H9 (cell line): ENCODE results near the gene METTL22. TPM values are rescaled to one million over a fixed set of nuclear protein-coding genes. Genes with fewer than 3 reads are reported as not detected.

Source experiments
- DNase-seq: peaks from one replicate; pipeline ENCODE4 v3.0.0-alpha.2; 2017
- H2AFZ ChIP-seq: one replicate; pipeline ENCODE4 v1.6.1; 2013; ENCODE audit warnings: mild to moderate bottlenecking, low read length, control low read depth, moderate library complexity
- H2AK5ac ChIP-seq: 2 replicates; pipeline ENCODE4 v1.6.1; 2013; ENCODE audit warnings: low read length, control low read depth, mixed read lengths; ENCODE audit not compliant: insufficient read length
- H2BK120ac ChIP-seq: one replicate; pipeline ENCODE4 v1.6.1; 2013; ENCODE audit warnings: low read depth, mild to moderate bottlenecking, low read length, control low read depth, inconsistent platforms; ENCODE audit not compliant: poor library complexity, severe bottlenecking
- H2BK12ac ChIP-seq: 2 replicates; pipeline ENCODE4 v1.6.1; 2013; ENCODE audit warnings: low read length, control low read depth, mixed read lengths, low read depth; ENCODE audit not compliant: insufficient read length
- H2BK15ac ChIP-seq: 2 replicates; pipeline ENCODE4 v1.6.1; 2013; ENCODE audit warnings: low read depth, low read length, control low read depth
- H2BK20ac ChIP-seq: one replicate; pipeline ENCODE4 v1.6.1; 2013; ENCODE audit warnings: low read depth, mild to moderate bottlenecking, low read length, control low read depth, inconsistent platforms; ENCODE audit not compliant: poor library complexity, severe bottlenecking
- H2BK5ac ChIP-seq: 2 replicates; pipeline ENCODE4 v1.6.1; 2013; ENCODE audit warnings: low read length, control low read depth, mixed read lengths; ENCODE audit not compliant: insufficient read length
- H3K14ac ChIP-seq: 2 replicates; pipeline ENCODE4 v1.6.1; 2013; ENCODE audit warnings: low read length, control low read depth; ENCODE audit not compliant: insufficient read depth
- H3K18ac ChIP-seq: 2 replicates; pipeline ENCODE4 v1.6.1; 2013; ENCODE audit warnings: low read depth, mild to moderate bottlenecking, mixed read lengths, low read length, control low read depth; ENCODE audit not compliant: insufficient read length
- H3K23ac ChIP-seq: 2 replicates; pipeline ENCODE4 v1.6.1; 2013; ENCODE audit warnings: low read length, control low read depth, mixed read lengths, low read depth; ENCODE audit not compliant: insufficient read length
- H3K23me2 ChIP-seq: 2 replicates; pipeline ENCODE4 v1.6.1; 2013; ENCODE audit warnings: low read depth, mild to moderate bottlenecking, mixed read lengths, low read length, control low read depth; ENCODE audit not compliant: insufficient read length, poor library complexity, severe bottlenecking
- H3K27ac ChIP-seq: 2 replicates; pipeline ENCODE4 v1.5.1; 2013; ENCODE audit warnings: low read length, control low read depth, mixed read lengths, low read depth; ENCODE audit not compliant: insufficient read length
- H3K27me3 ChIP-seq: 2 replicates; pipeline ENCODE4 v1.6.1; 2013; ENCODE audit warnings: low read length, control low read depth, inconsistent platforms; ENCODE audit not compliant: insufficient read depth
- H3K4ac ChIP-seq: 2 replicates; pipeline ENCODE4 v1.6.1; 2013; ENCODE audit warnings: low read depth, mild to moderate bottlenecking, control low read depth, inconsistent platforms, low read length, moderate library complexity
- H3K4me1 ChIP-seq: 2 replicates; pipeline ENCODE4 v1.6.1; 2013; ENCODE audit warnings: low read length, control low read depth, inconsistent platforms; ENCODE audit not compliant: insufficient read depth
- H3K4me2 ChIP-seq: 2 replicates; pipeline ENCODE4 v1.6.1; 2013; ENCODE audit warnings: low read length, control low read depth, mixed read lengths; ENCODE audit not compliant: insufficient read length, insufficient read depth
- H3K56ac ChIP-seq: 2 replicates; pipeline ENCODE4 v1.6.1; 2013; ENCODE audit warnings: low read depth, mild to moderate bottlenecking, mixed read lengths, low read length, control low read depth; ENCODE audit not compliant: insufficient read length
- H3K79me1 ChIP-seq: 2 replicates; pipeline ENCODE4 v1.6.1; 2013; ENCODE audit warnings: low read depth, mild to moderate bottlenecking, moderate library complexity, low read length, control low read depth, inconsistent platforms; ENCODE audit not compliant: insufficient read depth, poor library complexity, severe bottlenecking
- H3K79me2 ChIP-seq: 2 replicates; pipeline ENCODE4 v1.6.1; 2013; ENCODE audit warnings: low read length, control low read depth, inconsistent platforms; ENCODE audit not compliant: insufficient read depth
- H3K9ac ChIP-seq: 2 replicates; pipeline ENCODE4 v1.6.1; 2013; ENCODE audit warnings: low read length, control low read depth, mixed read lengths; ENCODE audit not compliant: insufficient read length; ENCODE audit errors: extremely low read depth
- H3K9me3 ChIP-seq: one replicate; pipeline ENCODE4 v1.6.1; 2013; ENCODE audit warnings: low read depth, low read length, inconsistent platforms; ENCODE audit not compliant: control insufficient read depth
- H3T11ph ChIP-seq: one replicate; pipeline ENCODE4 v1.6.1; 2013; ENCODE audit warnings: mild to moderate bottlenecking, low read length, control low read depth, inconsistent platforms
- H4K20me1 ChIP-seq: one replicate; pipeline ENCODE4 v1.6.1; 2013; ENCODE audit not compliant: control insufficient read depth, insufficient read length, insufficient read depth
- H4K5ac ChIP-seq: 2 replicates; pipeline ENCODE4 v1.6.1; 2013; ENCODE audit warnings: low read depth, mild to moderate bottlenecking, mixed read lengths, low read length, control low read depth; ENCODE audit not compliant: insufficient read length
- H4K8ac ChIP-seq: replicated peaks from 2 replicates; pipeline ENCODE4 v1.6.1; 2013; ENCODE audit warnings: low read length, control low read depth, mixed read lengths, low read depth; ENCODE audit not compliant: insufficient read length
- H4K91ac ChIP-seq: 2 replicates; pipeline ENCODE4 v1.6.1; 2013; ENCODE audit warnings: low read depth, mild to moderate bottlenecking, moderate library complexity, mixed read lengths, low read length, control low read depth; ENCODE audit not compliant: insufficient read length
- H3K27ac Mint-ChIP-seq, 3 experiments: 2 replicates in 2 of 3; 3 replicates in 1 of 3; pipeline ENCODE4 v1.8.0; 2020 to 2021; ENCODE audit warnings: mixed read lengths in 3 of 3, mild to moderate bottlenecking in 1 of 3, moderate library complexity in 1 of 3
- H3K27me3 Mint-ChIP-seq: 2 replicates; pipeline ENCODE4 v1.8.0; 2021; ENCODE audit warnings: low read depth, mild to moderate bottlenecking, moderate library complexity, mixed read lengths
- H3K36me3 Mint-ChIP-seq, 3 experiments: 2 replicates in 2 of 3; 3 replicates in 1 of 3; pipeline ENCODE4 v1.8.0; 2020 to 2021; ENCODE audit warnings: low read depth in 3 of 3, mixed read lengths in 3 of 3; ENCODE audit not compliant: insufficient read depth in 1 of 3
- H3K4me1 Mint-ChIP-seq, 2 experiments: 2 replicates each; pipeline ENCODE4 v1.8.0; 2020; ENCODE audit warnings: mixed read lengths in 2 of 2
- H3K4me3 Mint-ChIP-seq, 2 experiments: 2 replicates in 1 of 2; 3 replicates in 1 of 2; pipeline ENCODE4 v1.8.0; 2020 to 2021; ENCODE audit warnings: mild to moderate bottlenecking in 2 of 2, mixed read lengths in 2 of 2, moderate library complexity in 1 of 2
- H3K9me3 Mint-ChIP-seq, 2 experiments: 2 replicates in 1 of 2; 3 replicates in 1 of 2; pipeline ENCODE4 v1.8.0; 2020; ENCODE audit warnings: mild to moderate bottlenecking in 2 of 2, mixed read lengths in 2 of 2, moderate library complexity in 1 of 2
- WGBS: extraction: QIAGEN DNeasy Blood & Tissue Kit; methylation state at CpG from one replicate; pipeline ENCODE4 v1.1.7; 2013; ENCODE audit warnings: missing lambda C conversion rate, low lambda C conversion rate, mixed read lengths; ENCODE audit not compliant: insufficient read length; ENCODE audit errors: extremely low coverage; 5-methylcytosine and 5-hydroxymethylcytosine counted together
- total RNA-seq: library from RNA; stranded (reverse); gene quantifications from 2 replicates; pipeline ENCODE4 v1.2.1, GENCODE V29; 2021
- TF ChIP-seq, protein P1 (sequence below): fragments of 200-600 bp; sonication (generic); conservative IDR thresholded peaks from 3 replicates; pipeline ENCODE4 v1.8.0; 2021; ENCODE audit warnings: antibody characterized with exemption, mild to moderate bottlenecking

Gene METTL22
- total RNA-seq, 1 experiment from 2014 or later = 51.9 TPM

DNA sequence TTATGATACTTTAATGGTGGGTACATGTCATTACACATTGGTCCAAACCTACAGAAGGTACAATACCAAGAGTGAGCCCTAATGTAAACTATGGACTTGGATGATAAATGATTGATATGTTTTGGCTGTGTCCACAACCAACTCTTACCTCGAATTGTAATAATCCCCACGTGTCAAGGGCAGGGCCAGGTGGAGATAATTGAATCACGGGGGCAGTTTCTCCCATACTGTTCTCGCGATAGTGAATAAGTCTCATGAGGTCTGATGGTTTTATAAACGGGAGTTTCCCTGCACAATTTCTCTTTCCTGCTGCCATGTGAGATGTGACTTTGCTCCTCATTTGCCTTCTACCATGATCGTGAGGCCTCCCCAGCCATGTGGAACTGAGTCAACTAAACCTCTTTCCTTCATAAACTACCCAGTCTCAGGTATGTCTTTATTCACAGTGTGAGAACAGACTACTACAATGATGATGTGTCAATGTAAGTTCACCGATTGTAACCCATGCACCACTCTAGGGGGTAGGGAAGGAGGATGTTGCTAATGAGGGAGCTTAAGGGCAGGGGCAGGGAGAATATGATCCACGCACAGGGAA, 7.0 kb upstream of the METTL22 start:
- Histone ChIP-seq H4K8ac (no peak overlapping the region), H2BK15ac (no peak overlapping the region), H3K4me1 (no peaks in the 10 kb centered on the region), H4K5ac (no peak overlapping the region), H3K79me2 (no peaks in the 10 kb centered on the region), H4K91ac (no peak overlapping the region), H2BK12ac (no peak overlapping the region), H3K4ac (no peak overlapping the region), H3K18ac (no peak overlapping the region), H3K9me3 (no peaks in the 10 kb centered on the region), H3K14ac (no peak overlapping the region), H3K79me1 (no peaks in the 10 kb centered on the region), H4K20me1 (no peaks in the 10 kb centered on the region), H3K27me3 (no peaks in the 10 kb centered on the region), H3K27ac (no peak overlapping the region), H2BK120ac (no peak overlapping the region), H3K23ac (no peak overlapping the region), H2BK5ac (no peak overlapping the region), H3K23me2 (no peaks in the 10 kb centered on the region), H3K56ac (no peak overlapping the region), H2BK20ac (no peak overlapping the region), H3K9ac (no peak overlapping the region), H2AK5ac (no peak overlapping the region), H2AFZ (no peak overlapping the region), H3K4me2 (no peak overlapping the region), H3T11ph (no peak overlapping the region)
- Mint-ChIP-seq H3K4me3 (no peak overlapping the region), H3K27me3 (peaks cover 14% of the 10 kb centered on the region), H3K36me3 (no peaks in the 10 kb centered on the region), H3K9me3 (no peaks in the 10 kb centered on the region), H3K4me1 (peaks cover 4 to 7% of the 10 kb centered on the region in 2 experiments; a peak in 3 of 4 replicates), H3K27ac (no peak overlapping the region)
- DNase-seq = no peak
- no CpG with 5 or more reads among the region's 9 CpGs for WGBS
- TF ChIP-seq, protein P1, sequence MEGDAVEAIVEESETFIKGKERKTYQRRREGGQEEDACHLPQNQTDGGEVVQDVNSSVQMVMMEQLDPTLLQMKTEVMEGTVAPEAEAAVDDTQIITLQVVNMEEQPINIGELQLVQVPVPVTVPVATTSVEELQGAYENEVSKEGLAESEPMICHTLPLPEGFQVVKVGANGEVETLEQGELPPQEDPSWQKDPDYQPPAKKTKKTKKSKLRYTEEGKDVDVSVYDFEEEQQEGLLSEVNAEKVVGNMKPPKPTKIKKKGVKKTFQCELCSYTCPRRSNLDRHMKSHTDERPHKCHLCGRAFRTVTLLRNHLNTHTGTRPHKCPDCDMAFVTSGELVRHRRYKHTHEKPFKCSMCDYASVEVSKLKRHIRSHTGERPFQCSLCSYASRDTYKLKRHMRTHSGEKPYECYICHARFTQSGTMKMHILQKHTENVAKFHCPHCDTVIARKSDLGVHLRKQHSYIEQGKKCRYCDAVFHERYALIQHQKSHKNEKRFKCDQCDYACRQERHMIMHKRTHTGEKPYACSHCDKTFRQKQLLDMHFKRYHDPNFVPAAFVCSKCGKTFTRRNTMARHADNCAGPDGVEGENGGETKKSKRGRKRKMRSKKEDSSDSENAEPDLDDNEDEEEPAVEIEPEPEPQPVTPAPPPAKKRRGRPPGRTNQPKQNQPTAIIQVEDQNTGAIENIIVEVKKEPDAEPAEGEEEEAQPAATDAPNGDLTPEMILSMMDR = no peak
